Sciatic nerve (tissue), 2 donors: Measurements from ENCODE around the gene ADCY10. TPM values are rescaled to one million over a fixed set of nuclear protein-coding genes. Genes with fewer than 3 reads are reported as not detected.
A peak's percentile ranks its signal among the peaks of the same experiment; 100 is the strongest.
"Not testable (repeated sequence)": the region's sequence is repeated elsewhere in the genome, so short reads cannot be mapped to it uniquely, and the experiment has no call there.

Experiments used
- ATAC-seq: fragments of 200-7000 bp; cut with Tn5 transposase; one replicate; pipeline ENCODE4 v1.9.1; 2020; ENCODE audit warnings: mild to moderate bottlenecking, moderate library complexity
- DNase-seq: peaks from one replicate; pipeline ENCODE4 v3.0.0-alpha.2; 2020; ENCODE audit warnings: low spot score
- intact Hi-C: fragments of 100-400 bp; cut with DNase I; formaldehyde crosslinking; loops from one replicate; pipeline ENCODE4 v1.14.2; 2022
- total RNA-seq: library from RNA; stranded (reverse); fragmentation: NEBNext Ultra II Directional; extraction: Animal tissue kit (Norgen Biotek cat#: 25700); gene quantifications from one replicate; pipeline ENCODE4 v1.2.1, GENCODE V29; 2021
- donor health status: DM: no; HTN: no; CAD: no.
- donor health status: DM: no; HTN: no; CAD: no.

Gene ADCY10
- total RNA-seq, 1 donor from 2014 or later = 0.67 TPM

DNA sequence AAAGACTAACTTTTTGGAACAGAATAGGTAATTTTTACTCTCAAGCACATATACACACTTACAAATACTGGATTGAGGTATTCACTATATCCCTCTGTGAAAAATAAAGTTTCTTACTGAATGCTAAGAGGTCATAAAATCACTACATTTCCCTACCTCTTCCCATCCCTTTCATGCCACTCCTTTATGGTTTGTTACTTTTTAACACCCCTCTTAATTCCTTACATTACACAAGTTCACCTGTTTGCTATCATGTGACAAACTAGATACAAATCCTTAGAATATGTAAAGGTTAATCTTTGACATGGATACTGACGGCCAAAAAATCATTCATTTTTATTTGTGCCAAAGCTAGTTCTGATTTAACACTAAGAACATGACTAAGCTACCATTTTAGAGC lies 15.8 kb upstream of the ADCY10 start:
- intact Hi-C loops = no loop called here
- DNase-seq = no peak
- ATAC-seq = no peak

DNA sequence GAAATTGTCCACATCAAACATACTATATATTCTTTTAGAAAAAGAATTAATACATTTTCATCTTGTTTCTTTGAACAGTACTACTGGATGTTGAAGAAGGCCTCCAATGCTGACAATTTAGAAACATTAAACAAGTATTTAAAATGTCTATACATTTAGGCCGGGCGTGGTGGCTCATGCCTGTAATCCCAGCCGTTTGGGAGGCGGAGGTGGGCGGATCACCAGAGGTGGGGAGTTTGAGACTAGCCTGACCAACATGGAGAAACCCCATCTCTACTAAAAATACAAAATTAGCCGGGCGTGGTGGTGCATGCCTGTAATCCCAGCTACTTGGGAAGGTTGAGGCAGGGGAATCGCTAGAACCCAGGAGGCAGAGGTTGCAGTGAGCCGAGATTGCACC lies 15.0 kb upstream of the ADCY10 start:
- intact Hi-C loops, DNase-seq, ATAC-seq: not testable (repeated sequence)

DNA sequence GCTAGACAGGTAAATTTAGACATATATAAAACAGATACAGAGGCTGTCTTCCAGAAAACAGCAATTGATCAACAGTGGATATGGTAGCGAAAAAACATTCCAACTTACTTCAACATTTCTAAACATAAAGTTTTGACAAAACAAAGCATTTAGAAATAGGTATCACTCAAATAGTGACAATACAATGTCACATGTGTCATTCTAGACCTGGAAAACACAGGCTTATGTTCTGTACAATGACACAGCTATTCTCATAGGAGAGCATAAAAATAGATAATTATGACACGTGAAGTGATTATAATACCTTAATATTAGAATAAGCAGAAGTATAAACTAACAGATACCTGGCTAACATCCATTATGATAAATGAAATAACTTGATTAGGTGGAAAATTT lies 14.5 kb upstream of the ADCY10 start:
- ATAC-seq (no peak), DNase-seq (no peak)
- intact Hi-C loops = no loop called here

DNA sequence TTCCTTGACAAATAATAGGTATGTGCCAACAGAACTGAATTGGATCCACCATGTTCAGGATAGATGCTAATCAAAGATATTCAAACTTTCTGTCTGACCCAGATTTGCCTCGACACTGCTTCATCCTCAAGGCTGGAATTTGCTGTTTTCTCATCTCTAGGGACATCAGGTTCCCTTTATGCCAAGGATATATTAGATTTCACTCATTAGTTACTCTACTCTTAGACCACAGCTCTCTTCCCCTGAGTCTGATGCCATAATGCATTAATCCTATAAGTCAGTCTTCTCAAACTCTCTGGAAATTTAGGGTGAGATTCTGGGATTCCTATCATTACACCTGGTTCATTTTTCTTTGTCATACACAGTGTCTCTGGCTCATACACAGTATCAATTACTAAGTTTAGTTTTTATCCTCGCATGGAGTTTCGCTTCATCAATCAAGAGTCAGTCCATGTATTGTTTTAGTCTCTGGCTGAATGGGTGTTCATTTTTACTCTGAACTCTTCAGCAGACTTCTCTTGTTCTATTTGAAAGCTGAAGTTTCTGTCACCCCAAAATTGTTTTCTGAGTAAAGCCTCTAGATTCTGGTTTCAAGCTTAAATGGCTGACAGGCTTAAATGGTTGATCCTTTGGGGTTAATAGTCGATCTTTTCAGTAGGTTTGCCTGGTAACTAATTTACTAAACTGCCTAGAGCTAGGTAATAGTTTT lies 13.3 kb upstream of the ADCY10 start:
- intact Hi-C loops = no loop called here
- no peak for DNase-seq
- no peak for ATAC-seq

DNA sequence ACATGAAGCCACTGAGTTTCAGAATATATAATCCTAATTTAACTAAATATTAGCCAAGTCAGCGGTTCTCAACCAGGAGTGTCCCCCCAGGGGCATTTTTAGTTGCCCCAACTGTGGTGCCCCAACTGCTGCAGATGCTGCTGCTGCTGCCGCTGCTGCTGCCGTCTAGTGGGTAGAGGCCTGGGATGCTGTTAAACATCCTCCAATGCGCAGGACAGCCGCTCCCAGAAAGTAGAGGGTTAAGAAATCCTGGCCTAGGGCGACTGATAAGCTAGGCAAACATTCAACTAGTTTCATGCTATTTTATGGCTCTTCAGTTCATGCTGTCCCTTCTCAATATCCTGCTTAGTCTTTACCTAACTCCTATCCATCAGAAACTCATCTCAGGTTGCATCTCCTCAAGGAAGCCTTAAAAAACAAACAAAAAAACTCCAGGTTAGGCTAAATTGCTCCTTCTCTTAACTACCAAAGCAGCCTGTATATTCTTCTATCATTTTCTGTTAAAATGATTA lies 12.6 kb upstream of the ADCY10 start:
- ATAC-seq = no peak
- intact Hi-C loops = no loop called here
- DNase-seq = no peak

DNA sequence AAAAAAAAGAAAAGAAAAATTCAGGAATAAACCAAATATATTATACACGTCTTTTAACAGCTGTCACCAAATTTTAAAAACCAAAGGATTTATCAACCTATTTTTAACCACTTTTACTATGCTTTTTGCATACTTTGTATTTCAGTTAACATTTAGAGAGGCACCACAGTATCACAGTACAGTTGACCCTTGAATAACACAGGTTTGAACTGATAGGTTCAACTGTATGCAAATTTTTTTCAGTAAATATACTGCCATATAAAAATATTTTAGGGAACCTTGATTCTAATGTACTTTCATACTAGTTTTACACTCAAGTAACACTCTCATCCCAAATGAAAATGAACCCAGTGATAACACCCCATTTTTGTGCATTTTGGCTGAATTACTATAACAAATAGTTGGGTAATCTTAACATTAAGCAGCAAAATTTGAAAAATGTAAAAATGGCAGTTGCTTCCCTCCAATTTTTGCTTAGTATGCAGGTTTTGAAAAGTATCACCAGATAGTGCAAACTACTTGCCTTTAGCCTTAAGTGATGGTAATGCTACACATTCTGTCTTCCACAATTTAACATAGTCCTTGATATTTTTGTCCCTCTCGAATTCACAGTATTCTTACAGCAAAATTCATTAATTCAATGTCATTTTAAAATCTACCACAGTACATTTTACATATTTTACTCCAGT lies 10.8 kb upstream of the ADCY10 start:
- intact Hi-C loops = no loop called here
- ATAC-seq (no peak), DNase-seq (no peak)

DNA sequence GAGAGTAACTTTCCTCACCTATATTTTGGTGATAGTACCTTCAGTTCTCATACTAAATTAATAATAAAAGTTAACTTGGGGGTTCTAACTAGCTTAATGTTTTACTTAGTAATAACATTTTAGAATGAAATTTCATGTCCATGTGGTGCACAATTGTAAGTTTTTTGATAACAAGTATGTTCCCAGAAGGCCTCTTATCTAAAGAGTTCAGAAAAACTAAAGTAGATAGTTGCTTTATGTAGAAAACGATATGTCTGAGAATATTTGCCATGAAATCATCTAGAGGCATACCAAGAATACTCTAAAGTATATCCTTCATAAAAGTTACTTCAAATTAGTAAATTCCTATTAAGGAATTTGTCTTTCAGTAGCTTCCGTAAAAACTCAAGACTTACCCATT lies 10.2 kb upstream of the ADCY10 start:
- ATAC-seq (no peak), DNase-seq (no peak)
- intact Hi-C loops = no loop called here

DNA sequence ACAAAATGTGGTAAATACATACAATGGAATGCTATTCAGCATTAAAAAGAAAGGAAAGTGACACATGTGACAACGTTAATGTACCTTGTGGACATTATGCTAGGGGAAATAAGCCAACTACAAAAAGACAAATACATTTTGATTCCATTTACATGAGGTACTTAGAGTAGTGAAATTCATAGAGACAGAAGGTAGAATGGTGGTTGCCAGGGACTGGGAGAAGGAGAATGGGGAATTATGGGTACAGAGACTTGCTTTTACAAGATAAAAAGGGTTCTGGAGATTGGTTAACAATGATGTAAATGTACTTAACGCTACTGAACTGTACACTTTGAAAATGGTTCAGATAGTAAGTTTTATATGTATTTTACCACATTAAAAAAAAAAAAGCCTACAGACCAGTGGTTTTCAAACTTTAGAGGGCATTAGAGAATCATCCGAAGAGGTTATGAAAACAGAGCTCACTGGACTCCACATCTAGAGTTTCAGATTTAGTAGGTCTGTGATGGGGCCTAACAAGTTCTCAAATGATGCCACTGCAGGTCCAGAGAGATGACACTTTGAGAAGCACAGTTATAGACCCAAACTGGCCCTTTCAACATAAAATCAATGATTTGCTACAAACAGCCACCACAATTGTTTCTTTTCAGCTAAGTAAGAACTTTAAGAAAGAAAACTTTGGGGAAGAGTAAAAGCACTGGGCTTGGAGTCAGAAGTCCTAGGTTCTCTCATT lies 9.6 kb upstream of the ADCY10 start:
- intact Hi-C loops = no loop called here
- DNase-seq = no peak
- no peak for ATAC-seq

DNA sequence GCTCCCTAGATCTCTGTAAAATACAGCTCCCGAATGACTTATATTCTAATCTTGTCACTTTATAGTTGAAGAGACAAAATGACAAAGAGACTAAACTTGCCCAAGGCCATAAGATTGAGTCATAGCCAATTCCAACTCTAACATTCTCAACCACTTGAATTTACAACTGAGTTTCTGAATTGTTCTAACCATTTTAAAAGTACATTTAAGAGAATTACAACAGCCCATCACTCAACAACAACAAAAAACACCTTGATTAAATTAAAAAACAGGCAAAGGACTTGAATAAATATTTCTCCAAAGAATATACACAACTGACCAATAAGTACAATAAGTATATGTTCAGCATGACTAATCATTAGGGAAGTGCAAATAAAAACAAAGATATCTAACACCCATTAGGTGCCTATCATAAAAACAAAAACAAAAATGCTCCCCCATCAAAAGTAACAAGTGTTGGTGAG lies 8.7 kb upstream of the ADCY10 start:
- intact Hi-C loops = no loop called here
- ATAC-seq = no peak

DNA sequence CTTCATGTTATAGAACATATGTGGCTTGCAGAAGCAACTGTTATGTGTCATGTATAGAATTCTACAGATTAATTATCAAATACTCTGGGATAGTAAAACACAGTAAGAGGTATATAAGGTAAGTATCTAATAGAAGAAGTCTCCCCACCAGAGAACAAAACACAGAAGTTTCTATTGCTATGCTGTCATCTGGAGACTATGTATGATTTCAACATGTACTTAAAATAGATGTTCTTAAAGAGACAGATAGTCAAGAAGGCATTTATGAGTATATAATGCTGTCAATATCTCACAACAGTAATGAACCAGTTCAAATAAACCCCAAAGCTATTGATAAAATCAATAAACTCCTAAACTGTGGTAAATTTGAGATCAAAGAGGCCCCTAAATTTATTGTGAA lies 8.1 kb upstream of the ADCY10 start:
- DNase-seq (no peak), ATAC-seq (no peak)
- intact Hi-C loops = no loop called here

More for the DNA sequence above, 8.7 kb upstream of the ADCY10 start:
- no peak for DNase-seq

DNA sequence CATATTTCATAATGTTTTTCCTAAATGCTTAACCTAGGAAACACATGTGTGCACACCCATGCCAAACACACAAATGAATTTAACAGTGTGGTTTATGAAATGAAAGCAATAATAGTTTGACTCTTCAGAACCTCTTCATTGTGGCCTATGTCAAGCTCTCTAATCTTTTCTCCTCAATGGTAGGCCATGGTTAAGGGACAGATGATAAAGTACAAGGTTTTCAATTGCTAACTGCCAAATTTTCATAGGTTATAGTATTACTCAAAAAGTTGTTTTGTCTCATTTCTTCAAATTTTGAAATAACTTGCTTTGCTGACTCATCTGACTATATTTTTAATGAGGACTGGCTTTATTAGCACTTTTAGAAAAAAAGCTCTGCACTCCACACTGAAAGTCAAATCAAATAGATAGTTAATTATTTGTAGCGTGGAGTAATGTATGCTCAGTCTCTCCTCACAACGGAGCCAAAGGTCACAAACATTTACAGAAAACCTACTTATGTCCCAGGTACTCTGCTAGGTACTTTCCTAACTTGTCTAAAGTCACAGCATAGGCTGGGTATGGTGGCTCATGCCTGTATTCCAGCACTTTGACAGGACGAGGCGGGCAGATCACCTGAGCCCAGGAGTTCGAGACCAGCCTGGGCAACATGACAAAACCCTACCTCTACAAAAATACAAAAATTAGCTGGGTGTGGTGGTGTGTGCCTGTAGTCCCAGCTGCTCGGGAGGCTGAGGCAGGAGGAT lies 3.0 kb upstream of the ADCY10 start:
- DNase-seq = no peak
- intact Hi-C loops = no loop called here
- no peak for ATAC-seq

DNA sequence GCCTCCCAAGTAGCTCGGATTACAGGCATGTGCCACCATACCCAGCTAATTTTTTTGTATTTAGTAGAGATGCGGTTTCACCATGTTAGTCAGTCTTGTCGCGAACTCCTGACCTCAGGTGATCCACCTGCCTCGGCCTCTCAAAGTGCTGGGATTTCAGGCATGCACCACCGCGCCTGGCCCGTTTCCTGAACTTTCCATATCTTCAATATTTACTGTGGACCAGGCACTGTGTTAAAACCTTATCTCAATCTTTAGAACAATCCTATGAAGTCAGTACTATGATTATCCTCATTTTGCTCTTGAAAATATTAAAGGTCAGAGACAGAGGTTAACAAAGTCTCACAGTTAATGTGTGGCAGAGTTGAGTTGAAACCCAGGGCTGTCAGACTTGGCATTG lies 1.6 kb upstream of the ADCY10 start:
- intact Hi-C loops = no loop called here

DNA sequence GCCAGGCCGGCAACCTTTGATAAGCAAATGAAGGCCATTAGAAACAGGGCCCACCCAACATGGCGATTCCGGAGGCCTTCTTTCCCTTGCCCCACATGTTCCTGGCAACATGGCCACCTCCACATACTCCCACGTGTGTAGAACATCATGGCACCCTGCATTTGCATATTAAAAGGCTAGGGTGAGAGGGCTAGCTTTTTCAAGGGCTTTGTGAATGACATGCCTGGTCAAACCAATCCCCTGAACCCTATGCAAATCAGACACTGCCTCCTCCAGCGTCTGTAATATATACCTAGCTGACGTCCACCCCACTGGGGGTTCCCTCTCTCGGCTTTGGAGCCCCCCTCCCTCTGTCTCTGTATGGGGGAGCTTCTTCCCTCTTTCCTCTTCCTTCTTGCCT lies 1.6 kb downstream of the ADCY10 start:
- DNase-seq (no peak), ATAC-seq (no peak)
- intact Hi-C loops = no loop called here

More for the DNA sequence above, 1.6 kb upstream of the ADCY10 start:
- no peak for DNase-seq
- ATAC-seq = no peak

DNA sequence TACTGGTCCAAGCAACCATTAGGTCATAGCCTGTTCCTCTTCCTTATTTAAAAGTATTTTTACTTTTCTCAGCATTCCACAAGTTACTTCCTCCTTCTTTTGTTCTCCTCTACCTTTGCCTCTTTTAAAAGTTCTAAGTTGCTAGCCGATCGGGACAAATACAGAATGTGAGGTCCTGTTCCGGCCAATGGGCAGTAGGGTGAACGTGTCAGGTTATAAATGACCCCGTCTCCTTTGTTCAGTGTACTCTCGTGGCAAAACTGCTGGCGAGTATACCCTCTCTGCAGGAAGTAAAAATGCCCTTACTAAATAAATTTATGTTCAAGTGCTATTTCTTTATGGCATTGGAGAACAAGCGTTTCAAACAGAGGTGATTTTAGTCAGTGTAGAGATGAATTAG lies 2.5 kb downstream of the ADCY10 start:
- DNase-seq (no peak), ATAC-seq (no peak)
- intact Hi-C loops = no loop called here

DNA sequence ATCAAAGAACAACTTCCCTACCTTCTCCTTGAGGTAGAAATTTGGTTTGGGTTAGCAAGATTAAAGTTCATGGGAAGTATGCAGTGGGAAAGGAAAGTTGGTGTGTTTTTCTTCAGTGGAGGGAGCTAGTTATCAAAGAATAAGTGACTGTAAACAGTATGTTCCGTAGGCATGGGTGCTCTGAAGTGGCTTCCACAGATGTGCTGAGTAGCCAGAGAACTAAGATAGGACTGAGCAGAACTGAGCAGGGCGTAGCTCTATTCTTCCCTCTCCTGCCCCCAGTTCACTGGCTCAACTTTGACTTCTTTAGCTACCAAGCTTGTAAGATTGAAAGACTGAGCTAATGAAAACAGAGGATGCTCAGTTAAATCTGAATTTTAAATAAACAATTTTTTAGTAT lies 3.4 kb downstream of the ADCY10 start:
- DNase-seq (no peak), ATAC-seq (no peak)
- intact Hi-C loops = no loop called here

DNA sequence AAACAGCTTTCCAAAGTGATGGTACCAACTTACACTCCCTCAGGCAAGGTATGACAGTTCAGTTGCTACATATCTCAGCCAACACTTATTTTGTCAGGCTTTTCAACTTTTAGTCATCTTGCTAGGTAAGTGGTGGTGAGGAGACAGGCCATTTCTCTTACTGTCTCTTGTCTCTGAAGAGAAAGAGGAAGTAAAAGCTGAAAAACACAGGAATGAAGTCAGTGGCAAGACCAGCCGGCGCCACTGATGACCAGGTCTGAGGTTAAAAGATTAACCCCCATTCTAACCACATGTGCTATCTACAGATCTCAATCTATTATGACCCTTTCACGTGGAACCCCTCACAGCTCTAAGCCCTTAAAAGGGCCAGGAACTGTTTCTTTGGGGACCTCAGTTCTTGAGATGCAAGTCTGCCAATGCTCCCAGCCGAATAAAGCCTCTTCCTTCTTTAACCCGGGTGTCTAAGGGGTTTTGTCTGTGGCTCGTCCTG lies 4.2 kb downstream of the ADCY10 start:
- DNase-seq (no peak), ATAC-seq (no peak)
- intact Hi-C loops = no loop called here

DNA sequence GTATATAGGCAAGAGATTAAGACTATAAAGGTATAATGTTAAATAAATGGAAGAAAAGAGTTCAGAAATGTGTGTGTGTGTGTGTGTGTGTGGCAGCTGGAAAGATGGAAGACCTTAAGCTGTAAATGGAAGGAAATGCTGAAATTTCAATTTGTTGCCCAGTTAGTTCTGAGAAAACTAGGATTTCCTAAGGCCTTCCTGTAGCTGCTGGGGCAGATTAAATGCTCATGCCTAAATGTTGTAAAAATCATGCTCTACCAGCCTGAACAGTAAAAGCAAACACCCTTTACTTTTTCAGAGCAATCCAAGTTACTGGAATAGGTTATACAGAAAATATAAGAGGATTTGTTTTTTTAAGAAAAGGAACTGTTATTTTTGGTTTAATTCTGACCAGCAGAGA lies 8.3 kb downstream of the ADCY10 start:
- DNase-seq (no peak), ATAC-seq (no peak)
- intact Hi-C loops = no loop called here

DNA sequence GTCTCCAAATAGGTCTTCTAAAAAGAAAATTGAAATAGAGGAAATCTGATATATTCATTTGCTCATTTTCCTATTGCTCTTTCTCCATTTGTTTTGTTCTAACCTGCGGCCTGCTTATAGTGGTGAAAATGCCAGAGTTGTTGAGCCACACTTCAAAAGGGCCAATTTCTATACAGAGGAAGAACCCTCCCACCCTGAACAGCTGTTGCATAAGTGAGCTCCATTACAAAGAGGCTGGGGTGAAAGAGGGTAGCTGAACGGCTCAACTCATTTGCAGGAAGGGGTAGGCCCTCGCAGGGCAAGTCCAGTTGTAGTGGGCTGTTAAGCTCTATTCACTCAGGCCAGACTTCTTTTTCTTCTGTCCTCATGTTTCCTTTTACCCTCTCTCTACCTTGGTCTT lies 8.8 kb downstream of the ADCY10 start:
- no peak for DNase-seq
- intact Hi-C loops = no loop called here
- peak; percentile 36 for ATAC-seq

DNA sequence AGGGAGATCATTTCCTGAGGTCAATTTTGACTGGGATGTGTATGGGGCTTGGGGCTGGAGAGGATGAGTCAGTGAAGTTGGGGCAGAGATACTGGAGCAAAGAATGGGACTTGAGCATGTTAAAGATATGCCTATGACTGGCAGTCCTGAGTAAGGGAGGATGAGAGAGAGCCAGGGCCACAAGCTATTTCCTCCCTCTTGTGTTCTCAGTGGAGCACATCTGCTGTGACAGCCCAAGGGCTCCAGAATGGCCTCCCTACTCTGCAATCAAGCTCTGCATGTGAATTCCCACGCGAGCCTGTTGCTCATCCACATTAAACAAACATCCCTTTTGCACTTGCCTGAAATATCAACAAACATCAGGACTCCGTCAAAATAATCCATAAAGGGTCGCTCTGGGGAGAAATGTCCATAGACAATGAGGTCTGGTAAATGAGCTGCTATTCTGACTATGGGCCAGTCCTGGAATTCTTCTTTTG lies 9.2 kb downstream of the ADCY10 start:
- ATAC-seq (peak; percentile 20), DNase-seq (no peak)
- intact Hi-C loops = no loop called here
